Hematopoietic multipotent progenitor cell (in vitro differentiated cells): ENCODE data around the gene TUBB6. TPM values are rescaled to one million over a fixed set of nuclear protein-coding genes. Genes with fewer than 3 reads are reported as not detected.

Experiments used
- DNase-seq, 3 donors: peaks; one replicate each; pipeline ENCODE4 v3.0.0-alpha.2; 2011 to 2015; ENCODE audit warnings: low read depth in 2 of 3, low spot score in 2 of 3
- total RNA-seq: library from RNA; depleted of rRNA; stranded (reverse); fragments of >200 nt; gene quantifications from one replicate; pipeline ENCODE4 v1.2.3, GENCODE V29; 2012

Gene TUBB6
- total RNA-seq, 1 donor = 164 TPM

DNA sequence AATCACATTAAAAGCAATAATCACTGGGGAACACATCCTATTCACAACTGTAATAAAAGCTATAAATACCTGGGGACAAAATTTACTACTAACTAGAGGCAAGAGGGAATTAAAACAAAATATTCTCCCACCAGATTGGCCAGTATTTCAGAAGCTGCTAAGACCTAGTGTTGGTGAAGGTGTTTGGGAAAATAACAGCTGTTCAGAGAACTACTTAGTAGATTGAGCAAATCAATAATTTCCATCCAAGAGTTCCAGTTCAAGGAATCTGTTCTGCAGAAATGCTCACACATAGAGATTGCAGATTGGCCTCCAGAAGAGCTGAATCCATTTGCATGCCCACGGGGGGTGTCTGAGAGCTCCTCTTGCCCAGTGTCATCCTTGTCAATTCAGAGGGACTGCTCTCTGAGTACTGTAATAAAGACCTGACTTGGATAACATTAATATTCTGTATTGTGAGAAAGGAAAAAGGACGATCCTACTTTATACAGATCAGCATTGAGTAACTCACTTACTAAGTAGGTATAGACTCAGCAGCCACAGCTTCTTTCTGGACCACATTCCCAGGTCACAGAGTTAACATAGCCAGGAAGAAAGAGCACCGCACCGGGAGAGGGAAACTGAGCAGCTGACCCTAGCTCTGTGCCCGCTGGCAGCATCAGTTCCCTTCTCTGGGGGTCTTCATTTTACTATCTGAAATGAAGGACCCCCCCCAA lies 5.6 kb downstream of the TUBB6 start:
- no peak for DNase-seq

DNA sequence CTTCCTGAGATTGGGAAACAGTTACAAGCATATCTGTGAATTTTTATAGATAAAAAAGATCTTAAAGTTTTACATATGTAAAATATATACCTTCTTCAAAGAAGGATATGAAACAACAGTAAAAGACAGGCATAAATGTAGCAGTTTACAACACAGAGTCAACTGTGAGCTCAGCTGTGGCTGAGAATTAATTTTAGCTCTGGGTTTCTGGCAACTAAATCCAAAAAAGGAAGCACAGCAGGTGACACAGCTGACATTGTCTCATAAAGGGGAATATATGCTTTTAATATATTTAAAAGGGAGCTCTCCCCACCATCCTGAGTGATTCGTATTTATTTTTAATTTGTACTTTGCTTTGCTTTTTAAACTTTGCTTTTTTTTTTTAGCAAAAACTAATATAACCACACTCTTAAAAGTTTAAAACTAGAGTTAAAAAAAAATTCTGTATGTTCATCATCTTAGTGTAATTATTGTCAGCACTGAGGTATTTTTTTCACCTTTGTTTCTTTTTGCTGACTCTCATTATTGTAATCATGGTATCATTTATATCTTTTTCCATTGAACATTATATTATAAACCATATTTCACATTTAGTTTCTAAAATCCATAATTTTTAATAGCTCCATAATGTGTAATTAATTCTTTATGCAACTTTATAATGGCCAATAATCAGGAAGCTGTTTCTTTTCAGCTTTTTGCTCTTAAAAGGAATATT lies 6.7 kb downstream of the TUBB6 start:
- DNase-seq = no peak

DNA sequence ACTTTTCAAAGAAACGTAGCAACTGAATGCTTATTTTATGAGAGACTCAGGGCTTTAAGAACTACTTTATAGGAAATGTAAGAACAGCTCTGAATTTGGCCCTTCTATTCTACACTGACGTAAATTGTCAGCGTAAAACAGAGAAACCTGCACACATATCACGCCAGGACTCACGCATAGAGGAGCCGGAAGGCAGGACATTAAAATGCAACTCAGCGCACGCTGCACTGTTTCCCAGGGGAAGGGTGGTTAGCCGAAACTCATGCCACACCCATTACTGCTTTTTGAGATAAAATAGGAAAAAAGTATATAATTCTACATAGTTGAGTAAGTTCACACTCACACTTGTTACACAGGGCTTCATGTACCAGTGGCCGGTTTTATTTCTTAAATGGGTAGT lies 7.4 kb downstream of the TUBB6 start:
- DNase-seq = no peak

DNA sequence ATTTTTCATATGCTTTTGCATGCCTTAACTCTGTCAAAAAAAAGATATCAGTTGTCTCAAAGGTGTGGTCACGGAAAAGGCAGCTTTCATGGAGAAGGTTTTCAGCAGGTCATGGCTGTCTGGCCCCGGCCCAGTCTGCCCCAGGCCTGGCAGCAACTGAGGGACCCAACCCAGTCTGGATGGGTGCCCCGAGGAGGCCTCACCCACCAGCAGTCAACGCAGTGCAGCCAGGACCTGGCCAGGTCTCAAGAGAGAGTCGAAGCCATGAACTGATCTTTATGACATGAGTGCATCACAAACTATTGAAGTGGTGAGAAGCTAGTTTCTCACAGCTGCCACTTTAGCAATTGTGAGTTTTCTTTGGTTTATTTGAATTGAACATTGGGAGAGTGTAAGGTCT lies 7.9 kb downstream of the TUBB6 start:
- DNase-seq = no peak

DNA sequence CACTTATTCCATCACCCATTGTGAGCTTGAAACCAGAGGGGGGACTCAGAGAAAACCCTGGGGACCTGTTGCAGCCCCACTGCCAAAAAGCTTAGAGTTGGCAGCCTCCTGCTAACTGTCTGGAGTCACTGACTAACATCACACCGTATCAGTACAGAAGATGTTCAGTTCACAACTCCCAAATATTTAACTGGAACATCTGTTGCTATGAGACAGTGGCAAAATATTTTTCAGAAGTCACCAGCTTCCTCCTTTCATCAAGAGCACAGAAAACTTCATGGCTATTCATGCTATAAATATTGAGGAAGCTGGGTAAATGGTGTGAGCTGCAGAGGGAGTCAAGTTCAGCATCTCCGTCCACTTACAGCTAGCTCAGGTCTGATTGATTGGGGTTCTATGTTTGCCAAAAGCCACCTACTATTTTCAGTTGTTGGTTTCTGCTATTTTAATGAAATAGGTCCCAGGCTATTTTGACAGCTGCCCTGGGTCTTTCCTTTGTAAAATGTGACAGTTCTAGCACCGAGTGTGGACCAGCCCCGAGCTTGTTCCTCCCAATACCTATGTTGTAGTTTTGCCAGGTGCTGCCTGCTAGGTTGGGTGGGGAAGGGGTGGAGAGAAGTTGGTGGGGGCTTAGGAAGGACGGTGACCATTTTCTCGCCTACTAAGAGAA lies 9.8 kb downstream of the TUBB6 start:
- DNase-seq = peak in 2 of 3 donors; percentile 72 to 89

DNA sequence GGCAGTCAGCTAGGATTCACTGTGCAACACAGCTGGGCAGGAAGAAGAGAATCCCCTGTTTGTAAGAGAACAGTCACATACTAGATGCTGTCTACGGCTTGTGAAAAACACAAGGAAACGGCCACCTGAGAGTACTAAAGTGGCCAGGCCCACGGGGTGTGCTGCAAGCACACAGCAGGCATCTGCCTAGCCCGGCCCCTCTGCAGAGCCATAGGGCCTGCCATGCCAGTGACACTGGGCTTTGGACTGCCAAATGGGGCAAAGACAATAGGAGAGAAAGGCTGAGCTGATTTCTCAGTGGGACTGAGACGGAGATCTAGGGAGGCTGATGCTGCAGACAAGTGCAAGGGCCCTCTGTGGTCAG lies 10.3 kb downstream of the TUBB6 start:
- DNase-seq = no peak

DNA sequence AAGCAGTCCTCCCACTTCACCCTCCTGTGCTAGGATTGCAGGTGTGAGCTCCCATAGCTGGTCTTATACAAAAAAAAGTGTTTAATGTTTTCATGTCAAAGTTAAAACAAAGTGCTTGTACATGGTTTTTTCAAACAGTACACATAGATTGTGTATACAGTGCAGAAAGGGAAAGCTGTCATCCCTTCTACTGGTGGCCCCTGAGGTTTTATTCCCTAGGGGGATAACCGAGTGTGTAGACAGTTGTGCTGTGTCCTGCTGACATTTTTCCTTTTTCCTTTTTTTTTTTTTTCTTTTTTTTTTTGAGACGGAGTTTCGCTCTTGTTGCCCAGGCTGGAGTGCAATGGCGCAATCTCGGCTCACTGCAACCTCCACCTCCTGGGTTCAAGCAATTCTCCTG lies 10.8 kb downstream of the TUBB6 start:
- no peak for DNase-seq

DNA sequence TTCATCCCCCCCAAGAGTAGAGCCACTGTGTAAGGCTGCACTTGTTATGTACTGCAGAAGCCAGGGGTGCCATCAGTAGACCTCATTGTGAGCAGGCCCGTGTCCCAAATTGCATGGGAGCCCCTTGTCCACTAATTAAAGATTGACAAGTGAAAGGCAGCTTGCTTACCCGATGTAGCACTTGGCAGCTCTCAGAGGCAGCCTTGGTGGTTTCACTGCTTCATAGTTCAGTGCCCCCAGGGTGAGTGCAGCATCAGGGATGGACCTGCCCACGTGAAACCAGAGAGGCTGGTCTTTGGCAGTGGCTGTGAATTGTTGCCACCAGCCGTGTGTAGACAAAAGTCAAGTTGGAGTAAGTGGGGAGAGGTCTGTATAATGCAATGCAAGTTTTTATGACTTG lies 13.3 kb downstream of the TUBB6 start:
- no peak for DNase-seq

DNA sequence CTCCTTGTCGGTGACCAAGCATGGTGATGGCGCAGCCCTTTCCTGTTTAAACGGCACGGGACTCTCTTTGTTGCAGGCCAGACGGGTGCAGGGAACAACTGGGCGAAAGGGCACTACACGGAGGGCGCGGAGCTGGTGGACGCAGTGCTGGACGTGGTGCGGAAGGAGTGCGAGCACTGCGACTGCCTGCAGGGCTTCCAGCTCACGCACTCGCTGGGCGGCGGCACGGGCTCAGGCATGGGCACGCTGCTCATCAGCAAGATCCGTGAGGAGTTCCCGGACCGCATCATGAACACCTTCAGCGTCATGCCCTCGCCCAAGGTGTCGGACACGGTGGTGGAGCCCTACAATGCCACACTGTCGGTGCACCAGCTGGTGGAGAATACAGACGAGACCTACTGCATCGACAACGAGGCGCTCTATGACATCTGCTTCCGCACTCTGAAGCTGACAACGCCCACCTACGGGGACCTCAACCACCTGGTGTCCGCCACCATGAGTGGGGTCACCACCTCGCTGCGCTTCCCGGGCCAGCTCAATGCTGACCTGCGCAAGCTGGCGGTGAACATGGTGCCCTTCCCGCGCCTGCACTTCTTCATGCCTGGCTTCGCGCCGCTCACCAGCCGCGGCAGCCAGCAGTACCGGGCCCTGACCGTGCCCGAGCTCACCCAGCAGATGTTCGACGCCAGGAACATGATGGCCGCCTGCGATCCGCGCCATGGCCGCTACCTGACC lies 17.1 kb downstream of the TUBB6 start:
- DNase-seq = no peak

DNA sequence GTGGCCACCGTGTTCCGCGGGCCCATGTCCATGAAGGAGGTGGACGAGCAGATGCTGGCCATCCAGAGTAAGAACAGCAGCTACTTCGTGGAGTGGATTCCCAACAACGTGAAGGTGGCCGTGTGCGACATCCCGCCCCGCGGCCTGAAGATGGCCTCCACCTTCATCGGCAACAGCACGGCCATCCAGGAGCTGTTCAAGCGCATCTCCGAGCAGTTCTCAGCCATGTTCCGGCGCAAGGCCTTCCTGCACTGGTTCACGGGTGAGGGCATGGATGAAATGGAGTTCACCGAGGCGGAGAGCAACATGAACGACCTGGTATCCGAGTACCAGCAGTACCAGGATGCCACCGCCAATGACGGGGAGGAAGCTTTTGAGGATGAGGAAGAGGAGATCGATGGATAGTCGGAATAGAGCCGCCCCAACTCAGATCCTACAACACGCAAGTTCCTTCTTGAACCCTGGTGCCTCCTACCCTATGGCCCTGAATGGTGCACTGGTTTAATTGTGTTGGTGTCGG lies 17.7 kb downstream of the TUBB6 start:
- DNase-seq = no peak

DNA sequence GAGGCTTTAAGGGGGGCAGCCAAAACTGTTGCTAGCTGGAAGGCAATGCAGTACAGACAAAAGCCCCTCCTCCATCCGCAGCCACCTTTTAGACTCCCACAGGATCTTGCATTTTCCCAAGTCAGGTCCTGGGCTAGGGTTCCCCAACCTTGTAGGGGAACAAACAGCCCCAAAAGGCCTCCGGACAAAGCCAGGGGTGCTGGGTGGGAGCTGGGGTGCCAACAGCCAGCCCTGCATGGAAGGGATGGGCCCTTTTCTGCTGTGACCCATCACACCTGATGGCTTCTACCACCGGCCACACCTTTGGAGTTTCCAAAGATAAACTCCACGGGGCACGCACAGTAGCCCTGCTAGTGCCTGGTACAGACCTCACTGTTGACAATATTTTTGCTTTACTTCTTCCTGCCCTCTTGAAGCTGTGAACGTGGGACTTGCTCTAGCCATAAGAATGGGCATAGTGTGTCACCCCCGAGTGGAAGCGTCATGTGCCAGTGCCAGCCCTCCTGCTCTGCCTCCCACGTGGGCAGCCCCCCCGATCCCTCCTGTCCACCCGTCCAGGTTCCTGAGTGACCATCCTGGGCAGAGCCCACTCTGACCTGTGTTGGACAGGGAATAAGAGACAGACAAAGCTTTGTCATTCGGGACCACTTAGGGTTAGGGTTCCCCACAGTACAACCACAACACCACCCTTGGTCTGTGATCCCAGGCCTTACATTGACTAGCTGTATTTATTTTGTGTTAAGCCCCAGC lies 18.8 kb downstream of the TUBB6 start:
- DNase-seq = no peak

DNA sequence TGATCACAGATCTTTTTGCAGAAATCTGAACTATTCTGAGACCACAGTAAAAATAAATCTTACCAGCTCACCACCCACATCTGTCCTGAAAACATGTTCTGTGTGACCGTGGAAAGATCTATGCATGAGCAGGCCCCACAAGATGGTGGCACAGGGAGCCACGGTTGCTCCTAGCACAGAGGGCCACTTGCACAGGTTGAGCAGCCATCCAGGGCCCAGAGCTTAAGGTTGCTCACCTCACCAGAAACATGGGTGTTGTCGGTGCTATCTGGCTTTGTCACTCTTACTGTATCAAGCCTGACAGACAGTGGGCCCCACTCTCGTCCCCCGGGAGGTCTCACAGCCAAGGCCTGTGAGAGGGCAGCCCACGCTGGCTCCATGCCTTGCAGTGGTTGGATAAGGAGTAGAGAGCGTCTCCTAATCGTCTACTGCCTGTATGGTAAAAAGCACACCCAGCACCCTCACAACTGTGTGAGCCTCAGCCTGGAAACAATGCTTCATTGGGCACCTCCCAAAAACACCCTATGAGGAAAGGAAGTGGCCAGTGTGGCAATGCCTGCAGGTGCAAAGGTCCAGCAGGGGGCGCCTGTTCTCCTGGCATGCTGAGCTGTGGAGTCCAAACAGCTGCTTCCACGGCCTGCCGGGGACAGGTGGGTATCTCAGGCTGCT lies 19.6 kb downstream of the TUBB6 start:
- peak; percentile 32 to 75 (median 74) for DNase-seq

DNA sequence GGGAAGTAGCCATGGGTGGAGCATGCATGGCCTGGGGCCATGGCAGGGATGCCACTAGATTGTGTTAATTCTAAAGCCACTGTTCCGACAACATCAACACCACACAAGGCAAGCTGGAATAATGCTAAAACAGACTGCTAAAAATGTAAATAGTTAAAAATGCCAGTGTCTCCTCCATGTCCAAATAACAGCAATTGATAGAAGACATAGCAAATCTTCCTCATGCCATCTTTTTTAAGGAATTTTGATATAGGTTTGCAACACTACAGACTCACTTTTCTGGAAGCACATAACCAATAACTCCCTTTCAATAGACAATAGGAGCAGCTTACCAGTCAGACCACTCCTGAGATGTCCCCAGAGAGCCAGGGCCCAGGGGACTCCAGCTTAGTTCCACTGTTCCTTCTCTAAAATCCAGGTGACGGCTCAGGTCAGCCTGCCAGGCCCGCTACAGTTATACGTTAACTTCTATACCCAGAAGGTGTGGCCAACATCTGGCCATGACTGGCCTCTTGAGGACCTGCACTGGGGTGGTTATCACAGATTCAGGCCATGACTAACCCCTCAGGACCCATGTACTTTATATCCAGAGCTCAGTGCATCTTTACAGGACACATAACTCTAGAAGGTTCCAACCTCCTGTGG lies 20.3 kb downstream of the TUBB6 start:
- no peak for DNase-seq

DNA sequence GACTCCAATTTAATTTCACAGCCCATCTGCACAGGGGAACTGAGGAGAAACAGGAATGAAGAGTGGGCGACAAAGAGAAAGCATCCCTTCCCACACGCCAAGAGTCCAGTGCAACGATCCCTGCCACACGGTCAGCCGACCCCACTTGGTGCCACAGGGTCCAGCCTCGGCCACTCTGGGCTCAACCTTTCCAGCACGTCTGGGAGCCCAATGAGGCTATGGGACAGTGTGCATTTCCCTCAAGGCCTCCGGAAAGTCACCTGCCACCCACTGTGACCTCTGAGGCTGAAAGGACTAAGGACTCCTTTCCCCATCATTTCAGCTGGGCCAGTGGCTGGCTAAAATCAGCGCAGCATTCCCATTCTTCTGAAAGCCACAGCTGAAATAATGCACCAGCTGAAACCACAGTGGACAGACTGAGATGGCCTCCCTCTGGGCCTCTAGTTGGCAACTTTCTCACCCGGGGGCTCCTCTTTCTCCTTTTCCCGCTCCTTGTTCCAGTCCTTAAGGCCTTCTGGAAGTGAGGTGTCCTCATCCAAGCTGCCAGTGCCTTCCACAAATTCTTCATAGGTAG lies 21.2 kb downstream of the TUBB6 start:
- DNase-seq = no peak

DNA sequence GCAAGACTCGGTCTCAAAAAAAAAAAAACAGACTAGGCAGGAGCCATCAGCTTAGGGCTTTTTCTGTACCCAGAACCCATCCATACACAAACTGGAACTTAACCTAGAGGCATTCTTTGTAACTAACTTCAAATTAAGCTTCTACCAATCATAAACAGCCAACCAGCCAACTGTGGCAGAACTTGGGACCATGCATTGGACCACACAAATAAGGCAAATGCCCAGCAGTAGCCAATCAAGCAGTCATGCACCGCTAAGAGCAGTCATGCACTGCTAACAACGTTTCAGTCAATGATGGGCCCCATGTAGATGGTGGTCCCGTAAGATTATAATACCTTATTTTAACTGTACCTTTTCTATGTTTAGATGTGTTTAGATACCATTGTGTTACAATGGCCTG lies 22.7 kb downstream of the TUBB6 start:
- DNase-seq = no peak

DNA sequence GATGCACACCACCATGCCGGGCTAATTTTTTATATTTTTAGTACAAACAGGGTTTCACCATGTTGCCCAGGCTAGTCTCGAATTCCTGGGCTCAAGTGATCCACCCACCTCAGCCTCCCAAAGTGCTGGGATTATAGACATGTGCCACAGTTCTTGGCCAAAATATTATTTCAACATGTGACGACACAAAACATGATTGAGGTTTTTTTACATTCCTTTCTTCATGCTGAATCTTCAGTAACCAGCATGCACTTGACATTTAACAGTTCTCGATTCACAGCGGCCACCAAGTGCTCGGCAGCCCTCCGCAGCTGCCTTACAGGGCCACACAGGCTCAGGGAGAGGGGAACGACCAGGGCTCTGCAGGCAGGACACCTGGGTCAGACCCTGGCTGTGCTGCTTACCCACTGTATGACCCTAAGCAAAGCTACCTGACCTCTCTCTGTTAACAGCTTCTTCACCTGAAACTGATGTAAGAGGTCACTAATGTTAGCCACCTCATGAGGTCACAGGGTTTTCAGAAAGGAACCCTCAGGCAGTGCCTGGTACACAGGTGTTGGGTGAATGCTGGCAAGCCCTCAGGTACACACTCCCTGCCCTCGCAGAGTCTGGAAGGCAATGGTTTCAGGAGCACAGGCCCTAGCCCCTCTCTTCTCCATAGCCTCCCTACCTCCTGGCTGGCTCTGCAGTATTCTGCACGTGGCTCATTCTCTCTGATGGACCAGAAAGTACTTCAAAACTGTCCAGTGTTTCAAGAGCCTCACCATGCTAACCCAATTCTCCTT lies 25.7 kb downstream of the TUBB6 start:
- DNase-seq = no peak

DNA sequence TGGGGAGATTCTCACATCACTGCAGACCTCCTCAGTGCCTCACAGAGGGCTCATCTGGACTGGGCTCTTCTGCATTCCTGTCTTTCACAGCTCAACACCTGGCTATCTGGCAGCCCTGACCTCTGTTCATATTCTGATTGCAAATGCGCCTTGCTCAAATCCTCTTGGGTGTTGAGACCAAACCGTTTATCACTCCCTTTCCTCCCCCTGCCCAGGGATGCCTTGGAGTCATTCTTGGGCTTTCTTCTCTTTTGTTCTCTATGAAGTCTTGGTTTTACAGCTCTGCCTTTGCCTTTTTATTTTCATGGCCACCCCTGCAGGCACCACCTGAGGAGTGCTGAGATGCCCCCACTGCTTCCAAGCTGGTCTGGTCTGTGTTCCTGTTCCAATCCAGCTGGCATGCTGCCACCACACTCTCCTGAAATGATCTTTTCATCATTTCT lies 26.3 kb downstream of the TUBB6 start:
- DNase-seq = no peak

DNA sequence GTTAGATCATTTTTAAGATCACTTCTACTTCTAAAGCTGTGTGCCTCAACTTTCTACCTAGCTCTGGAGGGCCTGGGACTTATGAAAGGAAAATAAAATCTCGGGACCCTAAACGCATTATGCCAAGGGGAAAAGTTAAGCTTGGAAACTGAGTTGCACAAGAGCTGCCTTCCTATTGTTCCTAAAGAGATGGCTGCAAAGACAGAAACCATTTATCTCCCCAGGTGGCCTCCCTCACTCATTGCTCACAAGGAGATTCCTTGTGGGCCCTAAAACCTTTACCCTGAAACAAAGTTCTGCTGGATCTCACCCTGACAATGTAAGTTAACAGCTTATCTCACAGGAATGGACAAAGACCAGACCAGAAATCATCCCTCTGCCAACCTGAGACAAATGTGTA lies 26.8 kb downstream of the TUBB6 start:
- no peak for DNase-seq
